Trophoblast cell (in vitro differentiated cells and primary cell): ENCODE measurements around the gene MACROD2.

Source experiments
- DNase-seq, 2 donors: peaks; one replicate each; pipeline ENCODE4 v3.0.0-alpha.2; 2016
- H2AFZ ChIP-seq: 2 replicates; pipeline ENCODE4 v1.6.1; 2013; ENCODE audit warnings: low read length, moderate library complexity, mild to moderate bottlenecking; ENCODE audit not compliant: insufficient read depth, poor library complexity
- H2AK5ac ChIP-seq: 2 replicates; pipeline ENCODE4 v1.6.1; 2013; ENCODE audit warnings: mild to moderate bottlenecking, low read length
- H2BK120ac ChIP-seq: 2 replicates; pipeline ENCODE4 v1.6.1; 2013; ENCODE audit warnings: low read length, mild to moderate bottlenecking, moderate library complexity; ENCODE audit not compliant: insufficient read depth, poor library complexity
- H2BK12ac ChIP-seq: 2 replicates; pipeline ENCODE4 v1.6.1; 2013; ENCODE audit warnings: mild to moderate bottlenecking, low read length, moderate library complexity
- H2BK5ac ChIP-seq: 2 replicates; pipeline ENCODE4 v1.6.1; 2013; ENCODE audit warnings: low read length, low read depth, moderate library complexity, mild to moderate bottlenecking; ENCODE audit not compliant: poor library complexity
- H3K14ac ChIP-seq: 2 replicates; pipeline ENCODE4 v1.6.1; 2013; ENCODE audit warnings: mild to moderate bottlenecking, low read length
- H3K18ac ChIP-seq: 2 replicates; pipeline ENCODE4 v1.6.1; 2013; ENCODE audit warnings: mild to moderate bottlenecking, low read length
- H3K23ac ChIP-seq: 2 replicates; pipeline ENCODE4 v1.6.1; 2013; ENCODE audit warnings: low read length
- H3K27ac ChIP-seq: 2 replicates; pipeline ENCODE4 v1.5.1; 2013; ENCODE audit warnings: low read depth, mild to moderate bottlenecking, inconsistent platforms, low read length, moderate library complexity
- H3K27me3 ChIP-seq: 2 replicates; pipeline ENCODE4 v1.6.1; 2013; ENCODE audit warnings: inconsistent platforms, mild to moderate bottlenecking, low read length, moderate library complexity; ENCODE audit not compliant: insufficient read depth
- H3K36me3 ChIP-seq, 2 experiments: 1 replicate in 1 of 2; 2 replicates in 1 of 2; pipeline ENCODE4 v1.6.1; 2013; ENCODE audit warnings: low read length in 2 of 2, mild to moderate bottlenecking in 2 of 2, moderate library complexity in 1 of 2; ENCODE audit not compliant: insufficient read depth in 2 of 2, control insufficient read depth in 1 of 2
- H3K4ac ChIP-seq: 2 replicates; pipeline ENCODE4 v1.6.1; 2013; ENCODE audit warnings: low read depth, mild to moderate bottlenecking, low read length, moderate library complexity
- H3K4me1 ChIP-seq, 2 experiments: 1 replicate in 1 of 2; 2 replicates in 1 of 2; pipeline ENCODE4 v1.6.1; 2013; ENCODE audit warnings: low read length in 2 of 2, mild to moderate bottlenecking in 2 of 2, moderate library complexity in 1 of 2; ENCODE audit not compliant: insufficient read depth in 2 of 2, control insufficient read depth in 1 of 2
- H3K4me2 ChIP-seq: 2 replicates; pipeline ENCODE4 v1.6.1; 2013; ENCODE audit warnings: inconsistent platforms, mild to moderate bottlenecking, low read length, moderate library complexity
- H3K4me3 ChIP-seq: 2 replicates; pipeline ENCODE4 v1.5.1; 2013; ENCODE audit warnings: mild to moderate bottlenecking, low read depth, low read length, inconsistent platforms
- H3K79me1 ChIP-seq: one replicate; pipeline ENCODE4 v1.6.1; 2013; ENCODE audit warnings: low read length
- H3K79me2 ChIP-seq: 2 replicates; pipeline ENCODE4 v1.6.1; 2013; ENCODE audit warnings: low read length, mild to moderate bottlenecking; ENCODE audit not compliant: control insufficient read depth, insufficient read depth, poor library complexity
- H3K9ac ChIP-seq: 2 replicates; pipeline ENCODE4 v1.6.1; 2013; ENCODE audit warnings: mild to moderate bottlenecking, low read length
- H3K9me3 ChIP-seq: 2 replicates; pipeline ENCODE4 v1.6.1; 2013; ENCODE audit warnings: low read depth, mild to moderate bottlenecking, control low read depth, inconsistent platforms, low read length; ENCODE audit not compliant: insufficient read depth
- H4K12ac ChIP-seq: 2 replicates; pipeline ENCODE4 v1.6.1; 2013; ENCODE audit warnings: low read depth, mild to moderate bottlenecking, low read length, moderate library complexity
- H4K8ac ChIP-seq: 2 replicates; pipeline ENCODE4 v1.6.1; 2013; ENCODE audit warnings: low read depth, mild to moderate bottlenecking, low read length, moderate library complexity
- H4K91ac ChIP-seq: one replicate; pipeline ENCODE4 v1.6.1; 2013; ENCODE audit warnings: low read depth, mild to moderate bottlenecking, low read length, moderate library complexity
- WGBS: extraction: QIAGEN DNeasy Blood & Tissue Kit; methylation state at CpG from one replicate; pipeline ENCODE4 v1.1.7; 2013; ENCODE audit warnings: missing lambda C conversion rate; ENCODE audit not compliant: insufficient read length, insufficient coverage; ENCODE audit errors: extremely low coverage; 5-methylcytosine and 5-hydroxymethylcytosine counted together

MACROD2 gene

GRCh38 chr20:15387228-15387627 lies 1391.9 kb downstream of the MACROD2 start:
- H3K9me3 ChIP-seq = no peaks in the 10 kb centered on the region

GRCh38 chr20:15395457-15395856 lies 1400.1 kb downstream of the MACROD2 start:
- H4K12ac ChIP-seq = no peak overlapping the region
- no peak overlapping the region for H3K14ac ChIP-seq
- DNase-seq = no peak
- no peak overlapping the region for H4K91ac ChIP-seq
- H3K4me3 ChIP-seq = no peak overlapping the region
- H3K27ac ChIP-seq = no peak overlapping the region
- no peak overlapping the region for H4K8ac ChIP-seq
- H3K4me1 ChIP-seq = peaks cover 0 to 2% of the 10 kb centered on the region in 2 experiments
- no peaks in the 10 kb centered on the region for H3K9me3 ChIP-seq
- no peak overlapping the region for H2AK5ac ChIP-seq
- H2BK120ac ChIP-seq = no peak overlapping the region
- no peak overlapping the region for H3K18ac ChIP-seq
- no peak overlapping the region for H3K4me2 ChIP-seq
- no peak overlapping the region for H2BK12ac ChIP-seq
- H3K79me2 ChIP-seq = no peaks in the 10 kb centered on the region
- H2BK5ac ChIP-seq = no peak overlapping the region
- H3K9ac ChIP-seq = no peak overlapping the region
- H3K27me3 ChIP-seq = no peaks in the 10 kb centered on the region
- no peak overlapping the region for H2AFZ ChIP-seq
- H3K23ac ChIP-seq = no peak overlapping the region
- WGBS = no CpG with 5 or more reads among the region's 3 CpGs
- H3K36me3 ChIP-seq = no peaks in the 10 kb centered on the region
- no peaks in the 10 kb centered on the region for H3K79me1 ChIP-seq
- no peak overlapping the region for H3K4ac ChIP-seq

More at GRCh38 chr20:15387228-15387627, 1391.9 kb downstream of the MACROD2 start:
- H3K4me1 ChIP-seq = no peaks in the 10 kb centered on the region
- no peak overlapping the region for H3K4me2 ChIP-seq
- H4K12ac ChIP-seq = no peak overlapping the region
- no peaks in the 10 kb centered on the region for H3K27me3 ChIP-seq
- no peak overlapping the region for H3K23ac ChIP-seq
- H3K9ac ChIP-seq = no peak overlapping the region
- no peak overlapping the region for H4K8ac ChIP-seq
- no peak overlapping the region for H2AK5ac ChIP-seq
- no peak overlapping the region for H2AFZ ChIP-seq
- no peak overlapping the region for H3K4me3 ChIP-seq
- H3K14ac ChIP-seq = no peak overlapping the region
- H3K18ac ChIP-seq = no peak overlapping the region
- no peaks in the 10 kb centered on the region for H3K79me2 ChIP-seq
- H2BK5ac ChIP-seq = no peak overlapping the region
- no peak overlapping the region for H2BK120ac ChIP-seq
- H3K4ac ChIP-seq = no peak overlapping the region
- no peaks in the 10 kb centered on the region for H3K79me1 ChIP-seq
- no peak for DNase-seq
- H3K27ac ChIP-seq = no peak overlapping the region
- no peak overlapping the region for H2BK12ac ChIP-seq
- no peak overlapping the region for H4K91ac ChIP-seq
- no peaks in the 10 kb centered on the region for H3K36me3 ChIP-seq

- Histone ChIP-seq H3K14ac (no peak overlapping the region), H3K23ac (no peak overlapping the region), H4K91ac (no peak overlapping the region), H3K18ac (no peak overlapping the region), H2BK120ac (no peak overlapping the region), H3K4me1 (peaks cover 0 to 2% of the 10 kb centered on the region in 2 experiments), H3K36me3 (no peaks in the 10 kb centered on the region), H2BK5ac (no peak overlapping the region), H3K79me2 (no peaks in the 10 kb centered on the region), H4K12ac (no peak overlapping the region), H3K9me3 (no peaks in the 10 kb centered on the region), H3K9ac (no peak overlapping the region), H3K27me3 (no peaks in the 10 kb centered on the region), H3K4me3 (no peak overlapping the region), H3K4ac (no peak overlapping the region), H4K8ac (no peak overlapping the region), H2AK5ac (no peak overlapping the region), H3K27ac (no peak overlapping the region), H2AFZ (no peak overlapping the region), H2BK12ac (no peak overlapping the region), H3K4me2 (no peak overlapping the region), H3K79me1 (no peaks in the 10 kb centered on the region)
- no CpG with 5 or more reads among the region's 2 CpGs for WGBS
- DNase-seq = no peak
Observed at GRCh38 chr20:15396026-15396425, 1400.7 kb downstream of the MACROD2 start.

GRCh38 chr20:15396900-15397299 lies 1401.6 kb downstream of the MACROD2 start:
- H2BK120ac ChIP-seq = no peak overlapping the region
- H3K4me2 ChIP-seq = peak overlapping the region; percentile 19
- H3K27me3 ChIP-seq = no peaks in the 10 kb centered on the region
- H4K8ac ChIP-seq = no peak overlapping the region
- H3K9me3 ChIP-seq = no peaks in the 10 kb centered on the region
- WGBS = no CpG with 5 or more reads among the region's 3 CpGs
- H2BK5ac ChIP-seq = no peak overlapping the region
- no peak overlapping the region for H3K9ac ChIP-seq
- no peak overlapping the region for H4K12ac ChIP-seq
- no peak overlapping the region for H3K4me3 ChIP-seq
- no peak overlapping the region for H2AK5ac ChIP-seq
- no peak overlapping the region for H2BK12ac ChIP-seq
- H3K79me1 ChIP-seq = no peaks in the 10 kb centered on the region
- H4K91ac ChIP-seq = no peak overlapping the region
- no peaks in the 10 kb centered on the region for H3K79me2 ChIP-seq
- no peak overlapping the region for H3K27ac ChIP-seq
- H3K36me3 ChIP-seq = no peaks in the 10 kb centered on the region
- H3K4me1 ChIP-seq = peaks cover 0 to 2% of the 10 kb centered on the region in 2 experiments
- no peak overlapping the region for H2AFZ ChIP-seq
- H3K18ac ChIP-seq = no peak overlapping the region
- no peak overlapping the region for H3K4ac ChIP-seq
- H3K14ac ChIP-seq = no peak overlapping the region
- no peak overlapping the region for H3K23ac ChIP-seq
- DNase-seq = no peak
